ENCODE results near the gene TESMIN.

- no peak for TF ChIP-seq CTCF (IDR thresholded peaks at IDR 0.05)
- no peak for TF ChIP-seq POLR2A (IDR thresholded peaks at IDR 0.05)
Observed at GRCh38 chr11:68660066-68660810, 91.1 kb downstream of the TESMIN start.

All from transverse colon (tissue), 3 donors.